GM20431 (cell line): Measurements from ENCODE around the gene TXNDC2.
"Not testable (repeated sequence)": the region's sequence is repeated elsewhere in the genome, so short reads cannot be mapped to it uniquely, and the experiment has no call there.

Experiments
- in situ Hi-C: fragments of 300-500 bp; cut with MseI, MboI; formaldehyde crosslinking; loops from one replicate; pipeline ENCODE4 v1.15.0; 2020; ENCODE audit warnings: low sequenced_read_pairs; ENCODE audit not compliant: unreplicated experiment

Gene TXNDC2

DNA sequence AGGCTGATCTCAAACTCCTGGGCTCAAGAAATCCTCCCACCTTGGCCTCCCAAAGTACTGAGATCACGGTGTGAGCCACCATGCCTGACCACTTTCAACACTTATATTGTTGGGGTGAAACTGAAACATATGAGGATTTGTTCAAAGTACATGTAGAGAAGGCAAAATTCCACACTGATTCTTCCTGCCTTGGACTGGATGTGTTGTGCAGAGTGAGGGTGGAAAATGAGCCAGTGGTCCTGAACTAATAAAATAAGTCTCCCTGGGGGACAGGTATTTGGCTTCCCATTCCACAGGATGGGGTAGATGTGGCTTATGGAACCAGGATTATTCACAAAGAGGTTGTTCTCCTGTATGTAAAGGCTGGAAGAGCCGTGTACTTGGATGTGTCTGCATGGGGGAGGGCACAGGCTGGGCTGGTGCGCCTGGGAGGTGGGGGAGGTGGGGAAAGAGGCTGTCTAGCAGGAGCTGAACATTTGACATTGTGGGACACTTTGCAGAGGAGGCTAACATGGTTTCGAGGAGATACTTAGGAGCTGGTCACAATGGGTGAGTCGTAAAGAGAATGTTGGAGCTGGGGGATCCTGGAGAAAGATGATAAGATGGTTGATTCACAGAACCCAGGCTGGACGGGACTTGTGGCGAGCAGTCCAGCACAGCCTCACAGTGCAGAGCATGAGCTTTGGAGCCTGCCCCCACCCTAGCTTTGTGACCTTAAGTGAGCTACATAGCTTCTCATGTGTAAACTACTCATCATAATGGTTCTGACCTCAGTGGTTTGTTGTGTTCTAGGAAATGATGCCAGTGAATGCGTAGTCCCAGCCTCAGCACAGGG is at the start of gene TXNDC2:
TSS of gene TXNDC2 (plus strand) at position 804 of the 835 bp plus-strand sequence. CDS start 708 bp downstream, outside the sequence.
- in situ Hi-C loops, result no loop called here

DNA sequence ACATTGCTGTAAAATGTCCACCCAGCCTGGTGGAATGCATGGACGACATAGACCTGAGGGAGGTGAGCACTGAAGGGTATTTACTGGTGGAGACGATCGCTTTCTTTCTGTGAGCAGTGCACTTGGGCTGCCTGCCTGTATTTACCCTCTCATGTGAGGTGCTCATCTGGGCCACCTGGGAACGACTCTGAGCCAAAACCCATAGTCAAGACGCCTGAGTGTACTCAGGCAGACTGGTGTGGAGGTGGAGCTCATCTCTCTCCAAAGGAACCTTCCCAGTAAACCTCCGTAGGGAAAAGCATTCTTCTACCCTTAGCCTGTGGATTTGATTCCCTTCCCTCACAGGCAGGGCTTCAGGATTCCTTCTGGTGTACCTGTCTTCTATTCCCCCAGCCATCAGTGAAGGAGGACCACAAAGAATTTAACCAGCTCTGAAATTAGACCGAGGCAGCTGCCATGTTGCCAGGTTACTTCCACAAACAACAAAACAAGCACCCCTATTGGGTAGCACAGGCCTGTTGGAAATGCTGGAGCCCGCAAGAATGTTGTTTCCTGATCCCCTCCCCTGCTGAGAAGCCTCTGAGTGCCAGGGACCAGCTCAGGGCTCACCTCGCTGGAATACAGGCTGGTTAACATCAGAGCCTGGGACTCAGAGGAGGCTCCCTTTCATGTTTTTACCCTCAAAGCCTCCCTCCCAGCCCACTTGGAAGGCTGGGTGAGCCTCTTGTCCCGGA is 47.5 kb upstream of the TXNDC2 start:
- in situ Hi-C loops, result no loop called here

DNA sequence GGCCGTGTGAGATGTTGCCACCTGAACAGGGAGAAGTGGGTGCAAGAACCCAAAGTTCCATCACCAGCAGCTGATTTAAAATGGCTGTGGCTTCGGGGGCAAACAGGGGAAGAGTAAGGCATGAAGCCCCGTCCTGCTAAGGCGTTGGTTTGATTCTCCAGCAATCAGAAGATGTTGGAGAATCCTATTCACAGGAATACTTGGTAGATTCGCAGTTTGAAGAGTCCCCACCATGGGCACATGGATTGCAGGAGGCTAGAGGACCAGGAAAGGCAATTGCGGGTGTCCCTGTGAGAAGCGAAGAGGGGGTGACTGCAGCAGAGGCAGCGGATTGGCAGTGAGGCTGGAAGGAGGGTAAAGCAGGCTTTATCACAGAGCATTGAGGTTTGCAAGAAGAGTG is 46.6 kb upstream of the TXNDC2 start:
- in situ Hi-C loops, result no loop called here

DNA sequence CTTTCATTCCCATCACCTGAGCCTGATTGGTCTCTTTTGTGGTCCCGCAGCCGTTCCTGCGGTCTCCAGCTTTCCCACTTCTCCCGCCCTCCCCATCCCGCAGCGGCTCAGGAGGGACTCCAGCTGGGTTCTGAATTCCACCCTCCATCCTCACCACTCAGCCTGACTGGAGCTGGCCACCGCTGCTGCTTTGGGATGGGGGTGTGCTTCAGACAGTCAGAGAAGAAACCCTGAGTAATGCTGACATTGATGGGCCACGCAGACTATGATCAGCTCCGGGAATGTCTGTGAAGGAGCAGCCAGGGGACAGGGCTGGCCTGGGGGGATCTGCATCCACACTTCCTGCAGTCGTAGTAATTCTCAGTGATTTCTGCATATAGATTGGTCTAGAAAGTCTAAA is 45.9 kb upstream of the TXNDC2 start:
- in situ Hi-C loops, result no loop called here

DNA sequence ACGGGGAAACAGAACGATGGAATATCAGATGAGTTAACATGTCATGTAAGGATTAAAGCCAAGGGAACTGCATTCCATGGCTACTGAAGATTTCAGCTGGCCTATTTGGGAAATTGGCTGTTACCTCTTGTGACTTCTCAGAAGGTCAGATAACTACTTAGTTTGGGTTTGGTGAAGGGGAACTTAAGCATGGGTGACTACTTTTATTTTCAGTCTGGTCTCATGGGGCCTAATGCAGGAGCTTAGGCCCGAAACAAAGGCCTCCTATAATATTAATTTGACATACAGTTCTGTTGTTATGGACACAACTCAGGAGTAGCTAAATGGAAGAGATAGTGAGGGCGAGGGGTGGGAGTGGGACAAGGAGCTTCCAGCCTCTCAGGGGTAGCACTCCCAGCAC is 44.0 kb upstream of the TXNDC2 start:
- in situ Hi-C loops, result no loop called here

DNA sequence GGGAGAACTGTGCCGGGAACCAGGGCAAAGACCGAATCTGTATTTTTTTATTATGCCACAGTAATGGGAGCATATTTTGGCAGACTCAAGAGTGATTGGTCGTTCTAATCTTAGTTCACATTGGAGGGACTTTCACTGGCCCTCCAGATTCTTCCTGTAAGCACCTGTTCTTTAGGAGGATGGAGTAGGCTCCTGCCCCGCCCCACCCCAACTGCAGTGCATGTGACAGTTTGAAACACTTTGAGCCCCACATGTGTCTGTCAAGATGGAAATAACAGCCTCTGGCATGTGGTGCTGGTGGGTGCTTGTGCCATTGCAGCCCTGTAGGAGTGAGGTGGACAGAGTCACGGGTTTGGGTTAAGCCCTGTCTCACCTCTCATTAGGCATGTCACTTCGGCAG is 43.3 kb upstream of the TXNDC2 start:
- in situ Hi-C loops, result no loop called here

DNA sequence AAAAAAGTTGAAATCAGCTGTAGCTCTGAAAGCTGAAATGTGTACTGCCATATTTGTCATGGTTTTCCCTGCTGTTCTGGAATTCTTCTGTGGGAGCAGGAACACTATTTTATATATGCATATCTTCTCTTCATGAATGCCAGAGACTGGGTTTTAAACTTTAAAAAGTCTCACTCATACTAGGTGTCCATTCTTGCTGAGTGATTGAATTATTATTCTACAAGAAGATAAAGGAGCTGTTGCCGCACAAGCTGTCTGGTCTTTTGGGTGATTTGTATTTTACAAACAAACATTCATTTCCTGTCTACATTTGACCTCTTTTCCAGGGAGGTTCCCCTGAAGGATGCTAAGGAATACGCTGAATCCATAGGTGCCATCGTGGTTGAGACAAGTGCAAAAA is 40.5 kb upstream of the TXNDC2 start:
- in situ Hi-C loops, result no loop called here

DNA sequence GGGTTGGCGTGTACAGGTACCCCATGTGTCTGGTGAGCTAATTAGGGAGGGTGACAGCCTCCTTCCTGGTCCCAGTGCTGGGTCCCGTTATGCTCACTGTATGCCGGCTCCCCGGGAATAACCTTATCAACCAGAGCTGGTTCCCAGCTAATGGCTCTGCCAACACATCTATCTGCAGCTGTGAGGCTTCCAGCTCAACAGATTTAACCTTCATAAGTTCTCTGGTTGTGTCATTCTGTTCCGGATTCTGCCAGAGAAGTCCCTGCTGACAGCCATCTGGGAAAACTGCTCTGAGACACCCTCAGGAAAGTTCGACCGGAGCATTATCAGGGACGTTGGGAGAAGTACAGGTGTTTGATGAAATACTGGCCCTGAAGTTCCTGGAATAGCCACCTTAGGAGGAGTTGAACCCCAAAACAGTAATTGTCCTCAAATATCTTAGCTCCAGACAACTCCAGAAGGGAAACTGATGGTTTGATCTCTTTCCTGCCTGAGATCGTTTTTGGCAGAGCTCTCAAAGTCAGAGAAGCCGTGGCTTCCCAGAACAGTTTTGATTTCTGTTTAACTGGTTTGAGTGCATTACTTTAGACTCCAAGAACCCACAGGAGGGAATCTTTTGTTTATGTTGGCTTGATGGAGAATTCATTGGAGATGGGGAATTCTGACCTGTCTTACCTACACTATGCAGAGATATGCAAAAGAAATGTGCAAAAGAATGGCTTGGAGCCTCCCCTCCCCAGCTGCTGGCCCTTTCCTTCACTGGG is 39.4 kb upstream of the TXNDC2 start:
- in situ Hi-C loops, result no loop called here

DNA sequence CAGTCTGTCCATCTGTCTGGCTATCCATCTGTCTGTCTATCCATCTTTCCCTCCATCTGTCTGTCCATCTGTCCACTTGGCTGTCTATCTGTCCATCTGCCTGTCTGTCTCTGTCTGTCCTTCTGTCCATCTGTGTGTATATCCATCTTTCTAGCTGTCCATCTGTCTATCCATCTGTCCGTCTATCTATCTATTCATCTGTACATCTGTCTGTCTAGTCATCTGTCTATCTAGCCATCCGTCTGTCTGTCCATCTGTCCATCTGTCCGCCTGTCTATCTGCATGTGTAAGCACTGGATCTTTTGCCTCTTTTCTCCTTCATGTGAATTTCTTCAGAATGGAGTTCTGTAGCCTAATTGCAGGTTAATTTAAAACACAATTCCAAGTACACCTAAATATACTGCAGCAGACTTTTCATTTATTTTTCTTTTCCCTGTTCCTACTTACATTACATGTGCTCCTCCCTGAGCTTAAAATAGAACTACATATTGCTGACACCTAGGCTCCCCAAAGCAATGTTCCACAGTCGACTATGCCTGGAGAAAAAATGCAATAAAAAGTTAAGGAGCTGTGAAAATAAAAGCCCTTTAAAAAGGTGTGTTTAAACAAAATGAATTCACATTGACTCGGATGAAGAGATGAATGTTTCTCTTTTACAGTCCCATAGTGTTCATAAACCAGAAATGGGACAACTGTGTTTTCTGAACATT is 37.4 kb upstream of the TXNDC2 start:
- in situ Hi-C loops, result no loop called here

DNA sequence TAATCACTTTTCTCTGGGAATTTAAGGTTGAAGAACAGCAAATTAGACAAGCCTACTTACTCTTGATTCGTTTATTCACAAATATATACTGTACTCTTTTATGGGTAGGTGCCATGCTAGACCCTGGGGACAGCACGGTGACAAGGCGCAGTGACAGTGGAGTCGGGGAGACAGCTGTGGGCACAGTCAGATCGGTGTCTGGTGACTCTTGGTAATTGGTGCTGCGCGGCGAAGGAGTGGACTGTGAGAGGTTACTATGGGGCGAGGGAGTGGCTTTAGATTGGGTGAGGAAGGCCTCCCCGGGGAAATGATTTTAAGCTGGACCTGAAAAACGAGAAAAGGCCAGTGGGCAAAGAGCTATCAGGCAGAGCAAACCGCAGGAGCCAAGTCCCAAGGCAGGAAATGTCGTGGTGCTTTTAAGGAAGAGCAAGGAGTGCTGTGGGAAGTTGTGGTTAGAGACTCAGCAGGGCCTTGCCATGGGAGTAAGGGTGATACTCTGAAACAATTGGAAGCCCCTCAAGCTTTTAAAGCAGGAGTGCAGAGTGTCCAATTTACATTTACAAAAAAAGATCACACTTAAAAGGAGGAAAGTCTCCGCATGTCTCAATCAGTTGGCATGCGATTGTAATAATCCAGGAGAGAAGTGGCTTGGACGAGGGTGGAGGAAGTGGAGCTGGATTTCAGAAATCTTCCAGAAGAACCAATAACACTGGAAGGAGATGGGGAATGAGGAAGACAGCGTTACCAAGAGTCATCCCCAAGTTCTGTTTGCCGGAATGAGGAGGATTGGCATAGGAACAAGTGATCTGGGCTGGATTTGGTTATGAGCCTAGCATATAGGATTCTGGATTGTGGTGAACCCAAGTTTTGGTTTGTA is 36.1 kb upstream of the TXNDC2 start:
- in situ Hi-C loops, result no loop called here

DNA sequence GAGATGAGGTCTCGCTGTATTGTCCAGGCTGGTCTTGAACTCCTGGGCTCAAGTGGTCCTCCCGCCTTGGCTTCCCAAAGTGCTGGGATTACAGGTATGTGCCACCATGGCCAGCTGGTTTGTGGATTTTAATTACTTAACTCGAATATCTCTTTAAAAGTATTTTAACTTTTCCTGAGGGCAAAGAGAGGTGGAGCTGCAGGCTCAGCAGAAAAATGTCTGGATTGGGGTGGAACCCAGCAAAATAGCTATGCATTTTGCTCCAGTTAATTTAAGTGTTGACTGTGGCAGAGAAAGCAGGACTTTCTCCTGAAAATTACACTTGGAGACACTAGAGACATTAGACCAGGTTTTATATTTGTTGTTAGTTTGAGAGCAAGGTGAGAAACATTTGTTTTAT is 35.5 kb upstream of the TXNDC2 start:
- in situ Hi-C loops, result no loop called here

DNA sequence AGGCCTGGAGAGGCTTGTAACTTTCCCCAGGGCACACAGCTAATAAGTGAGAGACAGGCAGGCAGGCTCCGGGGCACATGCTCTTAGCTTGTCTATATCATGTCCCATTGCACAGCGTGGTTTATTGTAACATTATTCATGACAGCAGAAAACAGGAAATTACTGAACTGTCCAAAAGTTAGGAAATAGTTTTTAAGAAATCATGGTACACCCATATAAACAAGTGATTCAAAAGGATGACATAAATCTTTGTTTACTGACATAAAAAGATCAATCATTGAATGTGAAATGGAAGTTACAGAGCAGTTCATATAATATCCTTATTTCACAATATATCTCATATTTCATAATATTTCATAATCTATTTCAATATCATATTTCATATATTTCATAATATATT is 34.3 kb upstream of the TXNDC2 start:
- in situ Hi-C loops, result no loop called here

DNA sequence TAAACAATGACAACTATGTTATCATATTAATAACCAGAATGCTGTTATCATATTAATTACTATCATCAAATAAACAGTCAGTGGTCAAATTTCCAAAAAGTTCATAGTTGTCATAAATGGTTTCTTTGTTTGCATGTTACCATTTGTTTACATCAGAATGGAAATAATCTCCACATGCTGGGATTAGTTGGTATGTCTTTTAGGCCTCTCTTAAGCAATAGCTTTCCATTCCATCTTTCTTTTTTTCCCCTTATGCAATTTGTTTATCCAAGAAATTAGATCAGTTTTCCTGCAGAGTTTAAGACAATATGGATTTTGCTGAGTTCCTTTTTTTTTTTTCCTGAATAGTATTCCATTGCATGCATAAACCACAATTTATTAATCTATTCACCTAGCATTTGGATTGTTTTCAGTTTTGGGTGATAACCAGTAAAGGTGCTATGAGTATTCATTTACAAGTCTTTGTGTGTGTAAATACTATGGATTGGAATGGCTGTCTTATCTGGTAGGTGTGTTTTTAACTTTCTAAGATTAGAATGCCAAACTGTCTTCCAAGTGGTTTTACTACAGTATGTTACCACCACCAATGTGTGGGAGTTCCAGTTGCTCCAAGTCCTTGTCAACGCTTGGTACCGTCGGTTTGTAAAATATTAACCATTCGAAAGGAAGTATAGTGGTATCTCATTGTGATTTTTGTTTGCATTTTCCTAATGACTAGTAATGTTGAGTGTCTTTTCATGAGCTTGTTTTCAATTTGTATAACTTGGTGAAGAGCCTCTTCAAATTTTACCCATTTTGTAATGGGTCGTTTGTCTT is 33.3 kb upstream of the TXNDC2 start:
- in situ Hi-C loops, result no loop called here

DNA sequence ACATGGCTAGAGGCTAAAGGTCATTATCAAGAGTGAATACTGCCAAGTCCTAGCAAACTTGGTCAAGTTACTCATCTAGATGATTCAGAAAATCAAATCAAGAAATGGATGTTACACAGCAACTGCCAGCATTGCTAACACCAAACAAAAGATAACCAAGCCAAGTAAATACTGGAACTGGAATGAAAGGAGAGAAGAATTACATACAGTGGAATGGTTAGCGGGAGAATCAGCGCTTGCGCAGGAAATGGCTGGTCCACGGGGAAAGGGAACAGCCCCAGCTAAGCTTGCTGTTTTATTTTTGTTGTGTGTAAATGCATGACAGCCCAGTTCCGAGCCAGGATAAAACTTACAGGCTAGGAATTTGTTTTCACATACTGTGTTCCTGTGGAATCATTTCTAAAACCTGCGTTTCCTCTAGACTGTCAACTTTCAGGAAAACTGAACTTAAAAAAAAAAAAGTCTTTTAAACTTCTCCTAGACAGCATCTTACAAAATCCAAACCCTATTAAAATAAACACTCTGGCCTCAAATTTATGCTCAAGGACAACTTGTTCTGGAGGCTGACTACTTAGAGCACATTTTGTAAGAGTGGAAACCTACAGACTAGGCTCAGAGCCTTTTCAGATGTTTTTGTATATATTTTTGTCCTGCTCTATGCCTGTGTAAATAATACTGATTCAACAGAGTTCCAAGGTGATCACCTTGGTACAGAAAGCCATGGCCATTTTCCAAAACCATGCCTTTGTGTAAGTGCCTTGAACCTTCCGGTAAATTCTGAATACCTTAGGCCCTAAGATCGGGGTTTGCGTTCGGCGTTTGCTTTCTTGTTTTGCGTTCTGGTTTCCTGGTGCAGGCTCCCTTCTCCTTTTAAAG is 30.7 kb upstream of the TXNDC2 start:
- in situ Hi-C loops, result no loop called here

DNA sequence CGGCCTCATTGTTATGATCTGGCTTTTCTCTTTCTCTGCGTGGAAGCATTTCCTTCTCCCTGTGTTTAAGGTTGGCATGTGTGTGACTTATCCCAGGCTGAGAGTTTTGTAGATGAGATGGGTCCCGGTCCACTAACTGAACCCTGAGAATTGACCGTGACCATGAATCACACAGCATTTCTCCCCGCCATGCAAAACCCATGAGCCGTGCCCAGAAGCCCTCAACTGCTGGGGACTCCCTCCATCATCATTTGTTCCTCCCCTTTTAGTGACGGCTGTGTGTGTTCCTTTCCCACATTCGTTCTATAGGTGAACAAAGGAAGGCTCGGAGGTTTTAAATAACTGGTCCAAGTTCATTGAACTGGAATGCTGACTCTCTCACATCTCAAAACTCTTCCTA is 30.1 kb upstream of the TXNDC2 start:
- in situ Hi-C loops, result no loop called here

DNA sequence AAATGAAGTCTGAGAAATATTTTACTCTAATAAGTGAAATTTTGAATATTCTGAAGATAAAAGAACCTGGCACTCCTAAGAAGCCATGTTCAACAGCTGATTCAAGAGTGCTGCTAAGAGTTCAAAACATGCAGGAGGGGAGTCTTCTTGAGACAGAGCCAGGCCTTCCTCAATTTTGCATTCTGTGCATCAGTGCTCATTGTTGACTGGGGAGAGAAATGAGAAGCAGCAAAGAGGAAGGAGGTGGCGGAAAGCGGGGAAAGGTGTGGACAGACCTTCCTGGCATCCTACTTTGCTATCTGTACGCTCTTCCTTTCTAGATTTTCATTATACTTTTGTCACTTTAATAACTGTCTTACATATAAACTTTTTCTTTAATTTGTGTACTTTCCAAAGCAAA is 29.7 kb upstream of the TXNDC2 start:
- in situ Hi-C loops, result no loop called here

DNA sequence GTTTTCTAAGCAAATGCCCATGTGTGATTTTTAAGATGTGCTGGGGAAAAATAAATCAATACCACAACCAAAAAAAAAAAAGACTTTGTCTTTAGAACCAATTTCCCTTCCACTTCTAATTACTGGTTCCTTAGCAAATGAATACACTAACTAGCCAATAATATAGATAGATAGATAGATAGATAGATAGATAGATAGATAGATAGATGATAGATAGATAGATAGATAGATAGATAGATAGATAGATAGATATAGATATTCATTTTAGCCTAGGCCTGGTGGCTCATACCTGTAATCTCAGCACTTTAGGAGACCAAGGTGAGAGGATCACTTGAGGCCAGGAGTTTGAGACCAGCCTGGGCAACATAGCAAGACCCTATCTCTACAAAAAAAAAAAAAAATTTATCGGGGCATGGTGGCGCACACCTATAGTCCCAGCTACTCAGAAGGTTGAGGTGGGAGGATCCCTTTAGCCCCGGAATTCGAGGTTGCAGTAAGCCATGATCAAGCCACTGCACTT is 28.2 kb upstream of the TXNDC2 start:
- in situ Hi-C loops, result not testable (repeated sequence)
